Small intestine (tissue), 7 donors: ENCODE data around the gene FASLG. TPM values are rescaled to one million over a fixed set of nuclear protein-coding genes. Genes with fewer than 3 reads are reported as not detected.
"Not testable (repeated sequence)": the region's sequence is repeated elsewhere in the genome, so short reads cannot be mapped to it uniquely, and the experiment has no call there.

Experiments used
- DNase-seq, 2 donors: peaks; one replicate each; pipeline versions ENCODE4 v3.0.0 to v3.0.0-alpha.2; 2013
- FAIRE-seq: peaks from 2 replicates; lab custom pipeline; 2012; peaks lifted over from hg19 to GRCh38; lab: Jason Lieb, UNC
- H3K27ac ChIP-seq, 3 donors: one replicate each; pipeline ENCODE4 v1.5.1; 2013; ENCODE audit warnings: low read length in 2 of 3, mild to moderate bottlenecking in 2 of 3, control low read depth in 1 of 3, inconsistent platforms in 1 of 3, low read depth in 1 of 3, moderate library complexity in 1 of 3
- H3K27me3 ChIP-seq, 3 donors: one replicate each; pipeline ENCODE4 v1.6.1; 2013; ENCODE audit warnings: low read length in 3 of 3, inconsistent platforms in 1 of 3; ENCODE audit not compliant: control insufficient read depth in 3 of 3, insufficient read depth in 3 of 3
- H3K36me3 ChIP-seq, 3 donors: one replicate each; pipeline ENCODE4 v1.6.1; 2013; ENCODE audit warnings: low read length in 3 of 3, inconsistent platforms in 1 of 3, low read depth in 1 of 3, mild to moderate bottlenecking in 1 of 3, moderate library complexity in 1 of 3; ENCODE audit not compliant: control insufficient read depth in 3 of 3, insufficient read depth in 2 of 3
- H3K4me1 ChIP-seq, 3 donors: one replicate each; pipeline ENCODE4 v1.6.1; 2013; ENCODE audit warnings: low read length in 2 of 3, inconsistent platforms in 1 of 3, low read depth in 1 of 3, mild to moderate bottlenecking in 1 of 3, moderate library complexity in 1 of 3; ENCODE audit not compliant: control insufficient read depth in 3 of 3, insufficient read depth in 2 of 3
- H3K4me3 ChIP-seq, 3 donors: one replicate each; pipeline ENCODE4 v1.5.1; 2013; ENCODE audit warnings: low read length in 3 of 3, control low read depth in 1 of 3, inconsistent platforms in 1 of 3, low read depth in 1 of 3, mild to moderate bottlenecking in 1 of 3, moderate library complexity in 1 of 3
- H3K9me3 ChIP-seq, 2 donors: one replicate each; pipeline ENCODE4 v1.6.1; 2013; ENCODE audit warnings: low read depth in 1 of 2, low read length in 1 of 2; ENCODE audit not compliant: control insufficient read depth in 2 of 2, insufficient read depth in 1 of 2
- WGBS, 3 donors: extraction: QIAGEN DNeasy Blood & Tissue Kit; methylation state at CpG; one replicate each; pipeline ENCODE4 v1.1.7; 2013; 5-methylcytosine and 5-hydroxymethylcytosine counted together
- polyA plus RNA-seq, 4 donors: library from polyadenylated mRNA; stranded (reverse) in 3 of 4; unstranded in 1 of 4; fragments of 200-250 nt in 3 of 4; fragments of 120-200 nt in 1 of 4; gene quantifications; one replicate each; pipeline versions ENCODE4 v1.2.1 to v1.2.3, GENCODE V29; 2013
- donor health status: healthy with polysubstance abuse.
- donor health status: control.
- donor health status: control.
- donor health status: Bipolar disorder and iron deficiency.
- donor health status: healthy.

FASLG gene
- polyA plus RNA-seq, 4 donors = 0.09 to 1.4 (median 0.58) TPM; not detected in 1

DNA sequence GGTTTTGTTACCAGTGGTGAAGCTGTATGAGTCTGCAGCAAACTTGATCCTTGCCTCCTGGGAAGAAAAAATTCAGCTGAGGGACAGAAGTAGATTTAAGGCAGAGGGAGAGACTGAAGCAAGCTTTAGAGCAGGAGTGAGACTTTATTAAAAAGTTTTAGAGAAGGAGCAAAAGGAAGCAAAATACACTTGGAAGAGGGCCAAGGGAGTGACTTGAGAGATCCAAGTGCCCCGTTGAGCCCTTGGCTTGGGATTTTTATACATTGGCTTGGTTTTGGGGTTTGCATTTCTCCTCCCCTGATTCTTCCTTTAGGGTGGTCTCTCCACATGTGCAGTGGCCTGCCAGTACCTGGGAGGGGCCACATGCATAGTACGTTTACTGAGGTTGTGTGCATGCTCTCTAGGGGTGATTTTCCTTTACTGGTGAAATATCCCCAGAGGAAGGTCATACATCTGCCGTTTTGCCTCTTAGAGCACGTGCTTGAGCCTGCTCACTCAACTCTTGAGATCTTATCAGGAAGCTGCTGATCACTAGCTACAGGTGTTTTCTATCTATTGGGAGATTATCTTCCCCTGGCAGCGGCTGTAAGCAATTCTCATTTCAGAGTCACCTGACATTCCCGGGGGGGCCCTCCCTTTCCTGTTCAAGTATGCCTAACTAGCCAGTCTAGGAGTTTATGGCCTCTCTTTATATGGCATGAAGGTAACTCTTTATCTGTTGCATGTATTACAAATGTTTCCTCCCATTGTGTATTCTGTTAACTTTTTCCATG, 20.3 kb downstream of the FASLG start:
- peak; percentile 20 to 67 for DNase-seq
- Histone ChIP-seq H3K4me1 (no peaks in the 10 kb centered on the region), H3K27ac (no peak overlapping the region), H3K36me3 (no peaks in the 10 kb centered on the region), H3K27me3 (no peaks in the 10 kb centered on the region), H3K9me3 (peaks cover 0 to 7% of the 10 kb centered on the region in 2 donors), H3K4me3 (no peak overlapping the region)
- 12 to 29% (median 28%) methylated on average over 6 of the region's 6 CpGs for WGBS, 3 donors
- no peak for FAIRE-seq

DNA sequence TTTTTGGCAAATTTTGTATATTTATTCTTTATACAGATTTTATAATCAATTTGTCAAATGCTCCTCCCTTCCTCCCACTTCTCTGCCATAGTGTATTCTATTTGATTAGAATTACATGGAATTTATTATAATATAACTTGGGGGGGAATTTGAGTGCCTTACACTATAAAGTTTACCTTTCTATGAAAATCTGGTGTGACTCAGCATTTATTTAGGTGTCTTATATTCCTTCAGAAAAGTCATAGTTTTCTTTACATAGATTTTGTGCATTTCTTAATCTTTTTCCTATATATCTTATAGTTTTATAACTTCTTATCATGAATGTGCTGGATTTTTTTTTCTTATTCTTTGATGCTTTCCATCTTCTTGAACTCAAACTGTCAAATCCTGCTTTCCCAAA, 21.3 kb downstream of the FASLG start:
- Histone ChIP-seq H3K4me3 (no peak overlapping the region), H3K27ac (no peak overlapping the region), H3K27me3 (no peaks in the 10 kb centered on the region), H3K9me3 (peaks cover 0 to 7% of the 10 kb centered on the region in 2 donors), H3K36me3 (no peaks in the 10 kb centered on the region), H3K4me1 (no peaks in the 10 kb centered on the region)
- FAIRE-seq (no peak), DNase-seq (no peak)

DNA sequence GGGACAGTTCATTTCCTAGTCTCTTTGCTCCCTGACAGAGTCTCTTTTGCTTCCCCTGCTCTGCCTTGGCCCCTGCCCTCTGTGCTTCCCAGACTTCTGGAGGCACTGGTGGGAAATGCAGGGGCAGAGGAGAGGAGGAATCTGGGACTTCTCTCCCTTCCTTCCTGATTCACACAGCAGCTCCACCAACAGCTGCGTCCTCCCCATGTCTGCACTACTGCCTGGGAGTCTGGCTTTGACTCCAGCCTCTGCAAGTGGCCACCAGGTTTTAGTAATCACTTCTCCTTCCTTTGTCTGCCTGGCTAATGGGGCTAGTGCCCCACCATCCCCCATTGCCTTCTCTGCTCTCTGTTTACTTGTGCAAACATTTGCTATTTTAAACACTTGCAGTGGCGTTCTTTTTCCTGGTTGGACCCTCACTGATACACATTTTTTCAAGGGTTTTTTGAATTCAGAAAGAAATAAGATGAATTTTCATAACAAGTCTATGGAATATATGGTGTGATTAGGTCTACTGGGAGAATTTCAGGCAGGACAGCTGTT, 21.9 kb downstream of the FASLG start:
- no peaks in the 10 kb centered on the region for H3K4me1 ChIP-seq
- H3K4me3 ChIP-seq = no peak overlapping the region
- H3K27ac ChIP-seq = no peak overlapping the region
- WGBS, 3 donors = 67 to 95% (median 77%) methylated on average over 2 of the region's 2 CpGs
- FAIRE-seq (no peak), DNase-seq (no peak)
- no peaks in the 10 kb centered on the region for H3K36me3 ChIP-seq
- H3K9me3 ChIP-seq = peaks cover 0 to 7% of the 10 kb centered on the region in 2 donors
- no peaks in the 10 kb centered on the region for H3K27me3 ChIP-seq

DNA sequence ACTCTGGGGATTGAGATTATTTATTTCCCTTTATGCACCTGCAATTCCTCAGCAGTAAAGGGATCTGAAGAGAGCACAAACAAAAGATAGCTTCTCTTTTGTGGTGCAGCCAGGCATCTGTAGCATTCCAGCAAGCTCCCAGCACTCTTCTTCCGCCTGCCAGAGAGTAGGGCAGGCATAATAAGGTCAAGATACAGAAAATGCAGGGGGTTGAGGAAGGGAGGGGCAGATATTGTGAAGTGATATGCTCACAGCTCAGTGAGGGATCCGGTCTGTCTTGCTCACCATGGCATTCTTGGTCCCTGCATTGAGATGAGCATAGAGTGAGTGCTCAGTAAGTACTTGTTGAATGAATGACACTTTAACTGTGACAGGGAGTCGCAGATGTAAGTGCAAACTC, 23.9 kb downstream of the FASLG start:
- FAIRE-seq = no peak
- WGBS, 3 donors = 76 to 77% (median 76%) methylated on average over 3 of the region's 3 CpGs

DNA sequence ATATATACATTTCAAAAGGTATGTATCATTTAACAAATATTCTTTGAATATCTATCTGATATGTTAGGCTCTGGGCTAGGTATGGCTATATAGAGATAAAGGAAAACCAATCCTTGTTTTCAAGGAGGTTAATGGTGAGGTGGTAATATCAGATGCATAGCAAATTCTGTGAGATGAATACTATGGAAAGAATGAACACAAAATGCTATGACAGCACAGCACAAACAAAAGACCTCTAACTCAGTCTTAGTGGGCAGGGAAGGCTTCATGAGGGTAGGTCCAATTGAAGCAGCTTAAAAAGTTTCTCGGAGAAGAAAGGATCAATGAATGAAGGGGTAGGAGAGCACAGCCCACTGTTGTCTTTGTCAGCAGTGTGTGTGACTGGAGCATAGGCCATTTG, 27.2 kb downstream of the FASLG start:
- DNase-seq (no peak), FAIRE-seq (no peak)
- Histone ChIP-seq H3K36me3 (no peaks in the 10 kb centered on the region), H3K4me1 (no peaks in the 10 kb centered on the region), H3K4me3 (no peak overlapping the region), H3K27me3 (no peaks in the 10 kb centered on the region), H3K27ac (no peak overlapping the region), H3K9me3 (no peaks in the 10 kb centered on the region)
- WGBS, 3 donors = 86 to 90% (median 89%) methylated on average over 1 of the region's 1 CpG

More for the DNA sequence above, 23.9 kb downstream of the FASLG start:
- Histone ChIP-seq H3K27me3 (no peaks in the 10 kb centered on the region), H3K4me3 (no peak overlapping the region), H3K36me3 (no peaks in the 10 kb centered on the region), H3K4me1 (no peaks in the 10 kb centered on the region), H3K27ac (no peak overlapping the region), H3K9me3 (peaks cover 0 to 7% of the 10 kb centered on the region in 2 donors)
- no peak for DNase-seq

DNA sequence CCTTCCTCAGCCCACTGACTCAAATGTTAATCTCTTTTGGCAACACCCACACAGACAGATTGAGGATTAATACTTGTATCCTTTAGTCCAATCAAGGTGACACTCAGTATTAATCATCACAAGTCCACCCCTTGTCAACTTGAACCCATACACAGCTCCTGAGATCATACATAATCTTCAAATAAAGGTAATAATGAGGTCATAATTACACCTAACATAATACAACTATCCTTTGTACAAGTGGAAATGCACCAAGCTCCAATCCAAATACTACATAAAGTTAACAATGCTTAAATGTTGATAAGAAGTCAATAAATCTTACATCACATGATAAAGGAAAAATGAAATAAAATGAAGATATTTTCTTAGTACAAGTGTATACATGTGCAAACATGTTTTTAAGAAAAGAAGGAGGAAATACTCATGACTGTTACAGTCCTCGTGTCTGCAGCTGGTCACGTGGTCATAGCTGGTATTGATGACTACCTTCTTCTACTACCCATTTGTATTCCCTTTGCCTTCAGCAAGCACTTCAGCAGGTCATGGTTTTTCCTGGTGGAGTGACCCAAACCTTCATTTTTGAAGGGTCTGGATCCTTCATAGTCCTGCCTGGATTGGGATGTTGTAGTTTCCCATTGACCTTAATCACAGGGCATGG, 29.7 kb downstream of the FASLG start:
- H3K27me3 ChIP-seq, FAIRE-seq, H3K36me3 ChIP-seq, H3K27ac ChIP-seq, DNase-seq, H3K4me1 ChIP-seq, H3K9me3 ChIP-seq, H3K4me3 ChIP-seq: not testable (repeated sequence)
- 48 to 70% (median 50%) methylated on average over 2 of the region's 2 CpGs for WGBS, 3 donors

DNA sequence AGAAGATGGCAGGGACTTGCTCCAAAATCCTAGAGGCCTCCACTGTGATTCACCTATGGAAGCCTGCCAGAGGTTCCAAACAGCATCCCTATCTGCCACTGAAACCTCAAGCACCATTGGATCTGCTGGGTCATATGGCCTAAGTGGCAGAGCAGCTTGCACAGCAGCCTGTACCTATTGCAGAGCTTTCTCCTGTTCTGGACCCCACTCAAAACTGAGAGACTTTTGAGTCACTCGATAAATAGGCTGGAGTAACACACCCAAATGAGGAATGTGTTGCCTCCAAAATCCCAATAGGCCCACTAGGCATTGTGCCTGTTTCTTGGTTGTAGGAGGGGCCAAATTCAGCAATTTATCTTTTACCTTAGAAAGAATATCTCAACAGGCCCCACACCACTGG, 32.0 kb downstream of the FASLG start:
- not testable (repeated sequence) for H3K4me1 ChIP-seq, H3K4me3 ChIP-seq, H3K36me3 ChIP-seq, H3K27me3 ChIP-seq, DNase-seq, H3K9me3 ChIP-seq, FAIRE-seq, H3K27ac ChIP-seq
- 88 to 89% (median 88%) methylated on average over 1 of the region's 1 CpG for WGBS, 3 donors

DNA sequence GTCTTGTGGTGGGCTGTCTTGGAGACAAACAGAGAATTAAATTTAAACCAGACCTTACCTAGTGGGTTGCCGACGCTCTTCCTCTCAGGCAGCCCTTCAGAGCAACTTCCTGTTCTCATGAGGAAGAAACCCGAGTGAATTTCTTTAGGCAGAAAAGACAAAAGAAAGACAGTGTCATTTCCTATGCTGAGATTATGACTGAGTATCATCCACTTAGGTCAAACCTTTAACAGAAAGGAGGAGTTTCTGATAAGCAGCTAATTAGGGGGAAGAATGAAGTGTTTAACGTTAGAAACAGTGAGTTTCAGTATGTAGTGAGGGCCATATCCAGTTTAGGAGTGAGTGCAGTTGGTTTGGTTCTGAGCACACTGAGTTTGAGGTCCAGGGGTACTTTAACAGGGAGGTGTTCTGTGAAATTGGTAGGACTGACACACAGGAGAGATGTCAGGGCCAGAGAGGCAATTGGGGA, 38.7 kb downstream of the FASLG start:
- no peaks in the 10 kb centered on the region for H3K27me3 ChIP-seq
- DNase-seq (peak in 1 of 2 donors; percentile 53), FAIRE-seq (no peak)
- peaks cover 0 to 4% of the 10 kb centered on the region in 2 donors for H3K9me3 ChIP-seq
- WGBS, 3 donors = 42 to 57% (median 53%) methylated on average over 4 of the region's 4 CpGs
- H3K36me3 ChIP-seq = no peaks in the 10 kb centered on the region
- H3K4me3 ChIP-seq = no peak overlapping the region
- no peaks in the 10 kb centered on the region for H3K4me1 ChIP-seq
- peak overlapping the region in 2 of 3 donors; percentile 68 to 71 for H3K27ac ChIP-seq
